ENCODE data around the gene TMEM179. TPM values are rescaled to one million over a fixed set of nuclear protein-coding genes. Genes with fewer than 3 reads are reported as not detected.
A peak's percentile ranks its signal among the peaks of the same experiment; 100 is the strongest.

Gene TMEM179
- total RNA-seq, 3 donors from 2014 or later (not counting 1 experiment from before 2014, with no cell fraction given): not detected

GRCh38 chr14:104552738-104553125, 51.8 kb downstream of the TMEM179 start:
- Mint-ChIP-seq H3K4me3 (no peak overlapping the region), H3K9me3 (no peaks in the 10 kb centered on the region), H3K27me3 (ENCODE audit: low read depth in 2 of 2) (peaks cover 0 to 5% of the 10 kb centered on the region in 2 donors), H3K27ac (no peak overlapping the region), H3K36me3 (no peaks in the 10 kb centered on the region), H3K4me1 (no peaks in the 10 kb centered on the region)
- 79% methylated on average over 7 of the region's 9 CpGs for WGBS (ENCODE audit: insufficient coverage)
- Histone ChIP-seq H3K9me3 (ENCODE audit: control insufficient read depth, insufficient read depth, low read length) (no peaks in the 10 kb centered on the region), H3K4me1 (ENCODE audit: control insufficient read depth, insufficient read depth, low read length) (no peaks in the 10 kb centered on the region), H3K36me3 (ENCODE audit: control insufficient read depth, insufficient read depth, low read length) (no peaks in the 10 kb centered on the region), H3K27me3 (ENCODE audit: control insufficient read depth, insufficient read depth, low read length) (no peaks in the 10 kb centered on the region), H3K4me3 (ENCODE audit: low read length) (no peak overlapping the region), H3K27ac (ENCODE audit: low read length) (no peak overlapping the region)
- ATAC-seq (no peak), DNase-seq (no peak)
- intact Hi-C loops (cut with micrococcal nuclease): no loop called here
- no peak for TF ChIP-seq CTCF (IDR thresholded peaks at IDR 0.05)

DNA sequence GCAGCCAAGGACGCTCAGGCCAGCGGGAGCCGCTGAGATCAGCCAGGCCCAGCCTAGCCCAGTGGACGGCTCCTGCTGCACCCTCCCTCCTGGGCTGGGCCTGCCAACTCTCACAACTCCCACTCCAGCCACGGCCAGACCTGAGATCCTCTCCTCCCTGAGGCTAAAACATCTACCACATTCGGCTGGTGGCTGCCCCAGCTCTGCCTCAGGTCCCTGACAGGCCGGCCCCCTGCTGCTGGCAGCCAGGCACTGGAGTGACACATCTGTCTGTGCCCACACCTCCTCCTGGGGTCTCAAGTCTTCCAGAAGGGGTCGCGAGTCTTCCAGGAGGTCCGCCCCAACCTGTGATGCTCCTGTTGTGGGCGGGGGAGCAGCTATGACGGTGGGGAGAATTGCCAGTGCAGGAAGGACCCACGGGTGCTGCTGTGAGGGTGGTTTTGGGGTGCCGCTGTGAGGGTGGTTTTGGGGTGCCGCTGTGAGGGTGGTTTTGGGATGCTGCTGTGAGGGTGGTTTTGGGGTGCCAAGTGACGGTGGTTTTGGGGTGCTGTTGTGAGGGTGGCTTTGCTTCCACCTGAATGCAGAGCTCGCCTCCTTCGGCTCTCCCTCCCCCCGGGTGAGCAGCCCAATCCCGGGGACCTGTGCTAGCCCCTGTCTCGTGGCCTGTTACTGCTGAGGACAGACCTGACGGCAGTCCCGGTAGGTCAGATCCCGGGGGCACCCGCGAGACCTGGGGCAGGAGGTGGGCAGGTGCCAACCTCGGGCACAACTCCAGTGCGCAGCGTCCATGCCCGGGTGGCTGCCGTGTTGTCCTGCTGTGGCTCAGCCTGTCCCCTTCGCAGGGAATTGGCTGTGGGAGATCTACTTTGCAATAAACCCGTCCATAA, 52.5 kb downstream of the TMEM179 start:
- H3K4me3 Mint-ChIP-seq: no peak overlapping the region
- no peaks in the 10 kb centered on the region for H3K4me1 ChIP-seq (ENCODE audit: control insufficient read depth, insufficient read depth, low read length)
- no peaks in the 10 kb centered on the region for H3K4me1 Mint-ChIP-seq
- no peaks in the 10 kb centered on the region for H3K36me3 ChIP-seq (ENCODE audit: control insufficient read depth, insufficient read depth, low read length)
- WGBS (ENCODE audit: insufficient coverage): 83% methylated on average over 33 of the region's 33 CpGs
- no peak overlapping the region for H3K4me3 ChIP-seq (ENCODE audit: low read length)
- no peak for TF ChIP-seq CTCF (IDR thresholded peaks at IDR 0.05)
- intact Hi-C loops (cut with micrococcal nuclease): no loop called here
- H3K27ac ChIP-seq (ENCODE audit: low read length): no peak overlapping the region
- H3K27me3 Mint-ChIP-seq (ENCODE audit: low read depth in 2 of 2): peaks cover 0 to 5% of the 10 kb centered on the region in 2 donors
- H3K27me3 ChIP-seq (ENCODE audit: control insufficient read depth, insufficient read depth, low read length): no peaks in the 10 kb centered on the region
- ATAC-seq (no peak), DNase-seq (peak in 1 of 2 donors; percentile 7)
- no peak overlapping the region for H3K27ac Mint-ChIP-seq
- H3K9me3 Mint-ChIP-seq: no peaks in the 10 kb centered on the region
- no peaks in the 10 kb centered on the region for H3K36me3 Mint-ChIP-seq
- H3K9me3 ChIP-seq (ENCODE audit: control insufficient read depth, insufficient read depth, low read length): no peaks in the 10 kb centered on the region

DNA sequence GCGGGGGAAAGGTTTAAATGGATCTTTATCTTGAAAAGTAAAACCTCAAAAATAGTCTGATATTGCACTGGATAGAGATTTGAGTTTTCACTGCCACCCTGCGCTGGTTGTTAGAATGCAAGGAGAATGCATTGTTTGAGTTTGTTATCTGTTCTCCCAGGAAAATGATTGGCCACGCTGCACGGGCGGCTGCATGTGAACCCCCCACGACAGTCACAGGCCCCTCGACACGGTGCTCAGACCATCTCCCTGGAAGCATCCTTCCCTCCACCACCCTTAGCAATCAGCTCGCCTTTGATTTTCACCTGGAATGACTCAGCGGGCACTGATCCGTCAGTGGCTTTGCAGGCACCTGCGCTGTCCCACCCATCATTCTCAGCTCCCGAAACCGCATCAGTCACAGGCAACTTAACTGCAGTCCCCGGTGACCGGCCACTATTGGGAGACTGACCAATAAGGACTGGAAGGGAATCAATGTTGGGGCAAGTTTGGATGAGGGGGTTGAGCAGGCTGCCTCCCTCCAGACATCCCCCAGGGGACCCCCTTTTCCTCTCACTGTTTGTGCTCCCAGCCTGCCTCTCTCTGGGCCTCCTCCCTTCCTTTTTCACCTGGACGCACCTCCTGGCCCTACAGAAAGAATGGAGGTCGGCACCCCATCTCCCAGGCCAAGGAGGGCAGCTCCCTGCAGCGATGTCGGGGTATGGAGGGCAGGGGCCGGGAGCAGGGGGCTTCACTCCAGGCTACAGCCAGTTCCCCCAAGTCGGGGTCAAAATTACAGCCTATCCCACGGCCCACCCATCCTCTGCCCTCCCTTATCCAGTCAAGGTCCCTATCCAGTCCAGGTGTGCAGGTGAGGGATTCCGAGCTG, 53.5 kb downstream of the TMEM179 start:
- Histone ChIP-seq H3K9me3 (ENCODE audit: control insufficient read depth, insufficient read depth, low read length) (no peaks in the 10 kb centered on the region), H3K4me1 (ENCODE audit: control insufficient read depth, insufficient read depth, low read length) (no peaks in the 10 kb centered on the region), H3K4me3 (ENCODE audit: low read length) (no peak overlapping the region), H3K27ac (ENCODE audit: low read length) (no peak overlapping the region), H3K36me3 (ENCODE audit: control insufficient read depth, insufficient read depth, low read length) (no peaks in the 10 kb centered on the region), H3K27me3 (ENCODE audit: control insufficient read depth, insufficient read depth, low read length) (no peaks in the 10 kb centered on the region)
- Mint-ChIP-seq H3K4me3 (no peak overlapping the region), H3K27ac (no peak overlapping the region), H3K4me1 (no peaks in the 10 kb centered on the region), H3K27me3 (ENCODE audit: low read depth in 2 of 2) (peaks cover 0 to 5% of the 10 kb centered on the region in 2 donors), H3K36me3 (no peaks in the 10 kb centered on the region), H3K9me3 (no peaks in the 10 kb centered on the region)
- no peak for ATAC-seq
- WGBS (ENCODE audit: insufficient coverage): 81% methylated on average over 22 of the region's 24 CpGs
- intact Hi-C loops (cut with micrococcal nuclease): no loop called here
- no peak for TF ChIP-seq CTCF (IDR thresholded peaks at IDR 0.05)
- DNase-seq: peak in 1 of 2 donors; percentile 6

Measured in natural killer cell (primary cell).